Nephron progenitor cell (in vitro differentiated cells): ENCODE measurements around the gene CSNK1A1.
"Not testable (repeated sequence)": the region's sequence is repeated elsewhere in the genome, so short reads cannot be mapped to it uniquely, and the experiment has no call there.

Source experiments
- DNase-seq: peaks from one replicate; pipeline ENCODE4 v3.0.0; 2021
- H3K27ac Mint-ChIP-seq: 2 replicates; pipeline ENCODE4 v1.8.0; 2021; ENCODE audit warnings: mild to moderate bottlenecking, moderate library complexity, mixed read lengths
- H3K27me3 Mint-ChIP-seq: 2 replicates; pipeline ENCODE4 v1.8.0; 2021; ENCODE audit warnings: mild to moderate bottlenecking, low read depth, mixed read lengths; ENCODE audit not compliant: poor library complexity
- H3K36me3 Mint-ChIP-seq: 2 replicates; pipeline ENCODE4 v1.8.0; 2021; ENCODE audit warnings: low read depth, mixed read lengths
- H3K4me1 Mint-ChIP-seq: 2 replicates; pipeline ENCODE4 v1.8.0; 2021; ENCODE audit warnings: mixed read lengths
- H3K4me3 Mint-ChIP-seq: 2 replicates; pipeline ENCODE4 v1.8.0; 2021; ENCODE audit warnings: mild to moderate bottlenecking, moderate library complexity, mixed read lengths
- H3K9me3 Mint-ChIP-seq: 2 replicates; pipeline ENCODE4 v1.8.0; 2021; ENCODE audit warnings: mild to moderate bottlenecking, moderate library complexity, mixed read lengths
- TF ChIP-seq, protein P1 (sequence below): fragments of 200-600 bp; sonication (generic); IDR thresholded peaks from 2 replicates; pipeline ENCODE4 v1.5.0; 2021; ENCODE audit warnings: antibody characterized with exemption

The CSNK1A1 gene

DNA sequence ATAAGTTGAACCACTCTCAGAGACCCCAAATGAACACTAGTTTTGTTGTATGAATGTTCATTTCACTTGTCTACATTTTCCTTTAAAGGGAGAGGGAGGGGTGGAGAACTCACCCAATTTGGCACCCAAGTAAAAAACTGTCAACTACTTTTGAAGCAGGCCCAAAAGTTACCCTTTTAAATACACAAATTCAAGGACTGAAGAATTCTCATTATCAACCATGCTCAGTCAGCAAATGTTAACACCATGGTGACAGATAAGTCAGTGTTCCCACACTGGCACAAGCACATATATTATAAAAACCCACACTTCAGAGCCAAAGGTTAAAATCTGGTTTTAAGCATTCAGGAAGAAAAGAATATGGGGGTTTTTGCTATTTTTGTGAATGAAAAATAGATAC, 31.6 kb downstream of the CSNK1A1 start:
- Mint-ChIP-seq H3K36me3 (peaks cover 59% of the 10 kb centered on the region), H3K9me3 (no peaks in the 10 kb centered on the region)

DNA sequence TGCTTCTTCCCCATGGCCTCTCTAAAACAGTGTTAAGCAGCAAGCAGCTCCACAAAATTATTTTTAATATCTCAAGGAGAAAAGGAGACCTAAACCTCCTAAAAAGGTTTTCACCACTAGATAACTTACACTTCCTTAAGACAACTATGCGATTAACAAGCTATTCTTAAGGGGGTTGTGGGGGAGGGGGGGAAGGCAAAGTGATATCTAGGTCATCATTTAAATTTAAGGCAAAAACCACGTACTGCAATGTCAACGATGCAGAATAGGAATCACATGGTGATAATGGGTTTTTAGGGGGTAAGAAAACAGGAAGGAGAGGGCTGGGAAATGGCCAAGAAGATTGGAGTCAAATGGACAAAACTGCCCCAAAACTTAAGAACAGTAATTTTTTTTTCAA, 32.6 kb downstream of the CSNK1A1 start:
- TF ChIP-seq, protein P1, sequence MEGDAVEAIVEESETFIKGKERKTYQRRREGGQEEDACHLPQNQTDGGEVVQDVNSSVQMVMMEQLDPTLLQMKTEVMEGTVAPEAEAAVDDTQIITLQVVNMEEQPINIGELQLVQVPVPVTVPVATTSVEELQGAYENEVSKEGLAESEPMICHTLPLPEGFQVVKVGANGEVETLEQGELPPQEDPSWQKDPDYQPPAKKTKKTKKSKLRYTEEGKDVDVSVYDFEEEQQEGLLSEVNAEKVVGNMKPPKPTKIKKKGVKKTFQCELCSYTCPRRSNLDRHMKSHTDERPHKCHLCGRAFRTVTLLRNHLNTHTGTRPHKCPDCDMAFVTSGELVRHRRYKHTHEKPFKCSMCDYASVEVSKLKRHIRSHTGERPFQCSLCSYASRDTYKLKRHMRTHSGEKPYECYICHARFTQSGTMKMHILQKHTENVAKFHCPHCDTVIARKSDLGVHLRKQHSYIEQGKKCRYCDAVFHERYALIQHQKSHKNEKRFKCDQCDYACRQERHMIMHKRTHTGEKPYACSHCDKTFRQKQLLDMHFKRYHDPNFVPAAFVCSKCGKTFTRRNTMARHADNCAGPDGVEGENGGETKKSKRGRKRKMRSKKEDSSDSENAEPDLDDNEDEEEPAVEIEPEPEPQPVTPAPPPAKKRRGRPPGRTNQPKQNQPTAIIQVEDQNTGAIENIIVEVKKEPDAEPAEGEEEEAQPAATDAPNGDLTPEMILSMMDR: no peak
- Mint-ChIP-seq H3K4me3 (no peak overlapping the region), H3K9me3 (no peaks in the 10 kb centered on the region), H3K4me1 (peaks cover 41% of the 10 kb centered on the region), H3K27me3 (no peaks in the 10 kb centered on the region), H3K27ac (no peak overlapping the region), H3K36me3 (peaks cover 49% of the 10 kb centered on the region)
- no peak for DNase-seq

More for the DNA sequence above, 31.6 kb downstream of the CSNK1A1 start:
- peaks cover 41% of the 10 kb centered on the region for H3K4me1 Mint-ChIP-seq
- no peak overlapping the region for H3K4me3 Mint-ChIP-seq
- no peaks in the 10 kb centered on the region for H3K27me3 Mint-ChIP-seq
- no peak for DNase-seq
- H3K27ac Mint-ChIP-seq: peak overlapping the region; percentile 86
- TF ChIP-seq, protein P1: no peak

DNA sequence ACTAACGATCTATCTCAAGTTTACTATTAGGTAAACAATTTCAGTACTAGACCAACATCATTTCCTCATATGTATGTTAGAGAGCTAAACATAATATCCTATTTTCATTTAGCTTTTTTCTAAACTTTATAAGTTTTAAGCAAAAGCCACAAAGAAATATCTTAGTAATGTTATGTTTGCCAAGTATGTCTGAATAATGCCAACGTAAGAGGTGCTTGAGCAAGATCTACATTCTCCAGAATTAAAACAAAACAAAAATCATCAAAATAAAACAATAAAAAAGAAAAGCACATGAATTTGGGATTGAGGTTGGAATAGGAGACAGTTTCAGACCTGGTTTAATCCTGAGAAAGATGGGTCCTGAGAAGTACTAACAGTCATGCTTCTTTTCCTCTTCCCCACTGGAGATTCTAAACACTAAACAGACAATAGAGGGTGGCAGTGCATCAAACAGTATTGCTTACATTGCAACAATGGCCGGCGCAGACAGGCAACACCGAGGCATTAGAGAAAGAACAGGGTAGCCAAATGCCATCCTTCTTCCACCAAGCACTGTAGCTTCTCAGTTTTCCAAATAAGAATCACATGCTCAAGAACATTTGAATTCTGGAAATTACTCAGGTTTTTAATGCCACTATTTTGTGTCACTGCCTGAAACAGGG, 33.6 kb downstream of the CSNK1A1 start:
- Mint-ChIP-seq H3K4me1 (peaks cover 38% of the 10 kb centered on the region), H3K4me3 (no peak overlapping the region), H3K27ac (peak overlapping the region; percentile 61), H3K36me3 (peaks cover 51% of the 10 kb centered on the region), H3K27me3 (no peaks in the 10 kb centered on the region), H3K9me3 (no peaks in the 10 kb centered on the region)
- DNase-seq: no peak
- TF ChIP-seq, protein P1: no peak

DNA sequence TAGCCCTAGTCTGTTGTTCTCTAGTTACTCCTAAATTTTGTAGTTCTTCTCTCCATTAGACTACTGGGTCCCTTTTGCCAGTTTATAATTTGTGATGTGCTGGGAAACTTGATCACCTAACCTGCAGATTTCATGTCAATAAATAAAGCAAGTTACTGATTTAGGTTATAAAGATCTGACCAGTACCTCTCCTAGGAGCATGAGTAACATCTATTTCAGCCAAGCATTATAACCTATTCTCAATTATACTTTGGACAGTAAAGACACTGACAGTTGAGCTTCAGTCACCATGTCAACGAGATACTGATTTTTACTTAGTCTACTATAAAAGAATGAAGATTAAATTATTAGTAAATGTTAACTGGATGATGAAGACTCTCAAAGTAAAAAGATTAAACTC, 36.7 kb downstream of the CSNK1A1 start:
- TF ChIP-seq, protein P1: no peak
- no peaks in the 10 kb centered on the region for H3K27me3 Mint-ChIP-seq
- peak overlapping the region; percentile 67 for H3K27ac Mint-ChIP-seq
- H3K36me3 Mint-ChIP-seq: peaks cover 61% of the 10 kb centered on the region
- no peak overlapping the region for H3K4me3 Mint-ChIP-seq
- no peaks in the 10 kb centered on the region for H3K9me3 Mint-ChIP-seq
- H3K4me1 Mint-ChIP-seq: peaks cover 21% of the 10 kb centered on the region
- no peak for DNase-seq

DNA sequence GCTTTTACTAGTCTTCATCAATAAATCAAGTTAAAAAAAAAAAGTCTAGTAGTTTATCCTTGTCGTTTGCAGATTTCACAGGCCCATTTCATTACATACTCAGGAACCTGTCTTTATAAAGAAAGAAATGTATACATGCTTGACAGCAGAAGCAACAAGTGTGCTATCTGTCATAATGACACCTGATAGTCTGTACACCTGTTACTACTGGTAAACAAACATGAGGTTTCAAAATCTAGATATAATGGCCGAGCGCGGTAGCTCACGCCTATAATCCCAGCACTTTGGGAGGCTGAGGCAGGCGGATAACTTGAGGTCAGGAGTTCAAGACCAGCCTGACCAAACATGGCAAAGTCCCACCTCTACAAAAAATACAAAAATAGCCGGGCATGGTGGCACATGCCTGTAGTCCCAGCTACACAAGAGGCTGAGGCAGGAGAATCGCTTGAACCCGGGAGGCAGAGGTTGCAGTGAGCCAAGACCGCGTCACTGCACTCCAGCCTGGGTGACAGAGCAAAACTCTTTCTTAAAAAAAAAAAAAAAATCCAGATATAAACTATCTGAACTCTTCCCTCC, 37.8 kb downstream of the CSNK1A1 start:
- peaks cover 64% of the 10 kb centered on the region for H3K36me3 Mint-ChIP-seq
- H3K4me3 Mint-ChIP-seq, H3K27me3 Mint-ChIP-seq, H3K9me3 Mint-ChIP-seq, H3K27ac Mint-ChIP-seq, H3K4me1 Mint-ChIP-seq, DNase-seq: not testable (repeated sequence)

DNA sequence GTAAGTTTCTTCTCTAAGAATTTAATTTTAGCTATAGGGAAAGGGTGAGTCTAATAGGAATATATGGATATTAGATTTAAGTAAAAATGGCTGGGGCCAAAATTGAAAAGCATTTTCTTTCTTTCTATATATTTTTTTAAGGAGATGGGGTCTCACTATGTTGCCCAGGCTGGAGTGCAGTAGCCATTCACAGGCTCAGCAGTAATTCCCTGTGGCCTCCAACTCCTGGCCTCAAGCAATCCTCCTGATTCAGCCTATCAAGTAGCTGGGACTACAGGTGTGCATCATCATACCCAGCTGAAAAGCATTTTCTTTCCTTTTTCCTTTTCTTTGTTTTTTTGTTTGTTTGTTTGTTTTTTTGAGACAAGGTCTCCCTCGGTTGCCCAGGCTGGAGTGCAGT, 41.1 kb downstream of the CSNK1A1 start:
- Mint-ChIP-seq H3K4me3 (no peak overlapping the region), H3K27ac (peak overlapping the region; percentile 59), H3K9me3 (no peaks in the 10 kb centered on the region), H3K36me3 (peaks cover 66% of the 10 kb centered on the region), H3K4me1 (no peaks in the 10 kb centered on the region), H3K27me3 (no peaks in the 10 kb centered on the region)
- TF ChIP-seq, protein P1: no peak
- no peak for DNase-seq
